GM12878 (cell line): Measurements from ENCODE around the gene HCFC1R1.

ENCODE experiments used
- HCFC1 ChIP-seq: fragments of 150-350 bp; IDR thresholded peaks from 2 replicates; pipeline ENCODE4 v1.6.1; 2014; ENCODE audit warnings: low read length
- IKZF2 ChIP-seq, 2 experiments: fragments of 450-650 bp; IDR thresholded peaks; 2 replicates each; pipeline ENCODE4 v1.6.1; 2017; ENCODE audit warnings: mild to moderate bottlenecking in 2 of 2, moderate library complexity in 2 of 2
- KDM1A ChIP-seq: fragments of 200-600 bp; sonication (generic); IDR thresholded peaks from 2 replicates; pipeline ENCODE4 v1.6.1; 2016; ENCODE audit warnings: borderline replicate concordance
- POLR2AphosphoS5 ChIP-seq: IDR thresholded peaks from 2 replicates; pipeline ENCODE4 v1.6.1; 2011; ENCODE audit warnings: mild to moderate bottlenecking, low read length, inconsistent platforms
- RAD21 ChIP-seq: IDR thresholded peaks from 2 replicates; pipeline ENCODE4 v1.6.1; 2011; ENCODE audit warnings: mild to moderate bottlenecking, low read depth, low read length, moderate library complexity; ENCODE audit not compliant: insufficient read depth
- RAD51 ChIP-seq: fragments of 450-650 bp; IDR thresholded peaks from 2 replicates; pipeline ENCODE4 v1.6.1; 2016; ENCODE audit warnings: moderate library complexity, mild to moderate bottlenecking, inconsistent platforms
- SMC3 ChIP-seq: IDR thresholded peaks from 2 replicates; pipeline ENCODE4 v1.6.1; 2011; ENCODE audit warnings: low read length, improper control_type of control experiment, borderline replicate concordance
- TF ChIP-seq, protein P1 (sequence below), 3 experiments: IDR thresholded peaks in 2 of 3; conservative IDR thresholded peaks in 1 of 3; 2 replicates each; pipeline ENCODE4 v1.5.1; 2011; ENCODE audit warnings: low read depth in 3 of 3, low read length in 3 of 3, mild to moderate bottlenecking in 3 of 3, control low read depth in 2 of 3, moderate library complexity in 2 of 3, inconsistent platforms in 1 of 3, mixed read lengths in 1 of 3; ENCODE audit not compliant: control insufficient read depth in 2 of 3, insufficient read depth in 1 of 3; ENCODE audit errors: extremely low read depth in 1 of 3

DNA sequence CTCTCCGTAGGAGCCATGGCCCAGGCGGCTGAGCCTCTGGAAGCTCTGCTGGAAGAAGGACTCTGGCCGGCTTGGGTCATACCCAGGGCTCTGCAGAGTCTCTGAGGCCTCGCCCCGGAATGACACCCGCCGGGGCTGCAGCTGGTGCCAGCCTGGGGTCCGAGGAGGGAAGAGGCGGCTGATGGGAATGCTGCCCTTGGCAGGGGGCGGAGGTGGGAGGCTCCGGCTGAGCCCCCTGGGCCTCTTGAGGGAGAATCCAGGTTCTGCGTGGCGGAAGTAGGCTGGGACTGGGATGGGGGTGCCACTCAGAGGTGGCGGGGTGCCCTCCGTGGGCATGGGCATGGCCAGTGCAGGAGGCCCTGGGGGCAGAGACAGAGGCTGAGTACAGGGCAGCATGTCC, 47.1 kb downstream of the HCFC1R1 start:
- no peak for TF ChIP-seq RAD21
- TF ChIP-seq, protein P1, sequence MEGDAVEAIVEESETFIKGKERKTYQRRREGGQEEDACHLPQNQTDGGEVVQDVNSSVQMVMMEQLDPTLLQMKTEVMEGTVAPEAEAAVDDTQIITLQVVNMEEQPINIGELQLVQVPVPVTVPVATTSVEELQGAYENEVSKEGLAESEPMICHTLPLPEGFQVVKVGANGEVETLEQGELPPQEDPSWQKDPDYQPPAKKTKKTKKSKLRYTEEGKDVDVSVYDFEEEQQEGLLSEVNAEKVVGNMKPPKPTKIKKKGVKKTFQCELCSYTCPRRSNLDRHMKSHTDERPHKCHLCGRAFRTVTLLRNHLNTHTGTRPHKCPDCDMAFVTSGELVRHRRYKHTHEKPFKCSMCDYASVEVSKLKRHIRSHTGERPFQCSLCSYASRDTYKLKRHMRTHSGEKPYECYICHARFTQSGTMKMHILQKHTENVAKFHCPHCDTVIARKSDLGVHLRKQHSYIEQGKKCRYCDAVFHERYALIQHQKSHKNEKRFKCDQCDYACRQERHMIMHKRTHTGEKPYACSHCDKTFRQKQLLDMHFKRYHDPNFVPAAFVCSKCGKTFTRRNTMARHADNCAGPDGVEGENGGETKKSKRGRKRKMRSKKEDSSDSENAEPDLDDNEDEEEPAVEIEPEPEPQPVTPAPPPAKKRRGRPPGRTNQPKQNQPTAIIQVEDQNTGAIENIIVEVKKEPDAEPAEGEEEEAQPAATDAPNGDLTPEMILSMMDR (IDR thresholded peaks at IDR 0.05 in 2 of 3, conservative IDR thresholded peaks at IDR 0.05 in 1 of 3; ENCODE audit: control insufficient read depth in 2 of 3, extremely low read depth in 1 of 3, insufficient read depth in 1 of 3, low read depth in 3 of 3, low read length in 3 of 3), result no peak
- TF ChIP-seq RAD51, result no peak
- TF ChIP-seq HCFC1, result no peak
- no peak for TF ChIP-seq KDM1A
- TF ChIP-seq SMC3, result no peak
- no peak for TF ChIP-seq POLR2AphosphoS5
- TF ChIP-seq IKZF2 (IDR thresholded peaks at IDR 0.05), result no peak
